OCI-LY7 (cell line): ENCODE data around the gene C4BPA. TPM values are rescaled to one million over a fixed set of nuclear protein-coding genes. Genes with fewer than 3 reads are reported as not detected.
A peak's percentile ranks its signal among the peaks of the same experiment; 100 is the strongest.

Experiments used
- BruUV-seq: library from RNA; stranded (reverse); fragments of 400-500 nt; replicated peaks from 2 replicates; lab custom pipeline; 2021; lab: Mats Ljungman, UMichigan
- CTCF ChIA-PET: fragments of 300-600 bp; sonication (Branson Sonifier 250); formaldehyde crosslinking; loops from one replicate; lab custom pipeline; 2022; ENCODE audit warnings: antibody characterized with exemption; ENCODE audit not compliant: unreplicated experiment; lab: Charles Lee
- POLR2A ChIA-PET: fragments of 300-600 bp; sonication (Branson Sonifier 250); formaldehyde crosslinking; loops from one replicate; lab custom pipeline; 2022; ENCODE audit warnings: antibody characterized with exemption; lab: Charles Lee
- DNase-seq: peaks from one replicate; pipeline ENCODE4 v3.0.0-alpha.2; 2015; ENCODE audit warnings: low spot score
- H2AFZ ChIP-seq: fragments of 200-600 bp; sonication (generic), shearing (Covaris generic); 2 replicates; pipeline ENCODE4 v1.6.1; 2014; ENCODE audit warnings: mild to moderate bottlenecking, antibody characterized with exemption, low read length, moderate library complexity
- H3K27ac ChIP-seq: fragments of 200-600 bp; sonication (generic); 2 replicates; pipeline ENCODE4 v1.5.1; 2014; ENCODE audit warnings: mixed run types, low read depth, mild to moderate bottlenecking, moderate library complexity, low read length, inconsistent platforms; ENCODE audit not compliant: poor library complexity, severe bottlenecking
- H3K36me3 ChIP-seq: fragments of 200-600 bp; sonication (generic); 2 replicates; pipeline ENCODE4 v1.6.1; 2014; ENCODE audit warnings: mild to moderate bottlenecking, antibody characterized with exemption, low read length, moderate library complexity, mixed read lengths; ENCODE audit not compliant: insufficient read depth
- H3K4me1 ChIP-seq: fragments of 200-600 bp; sonication (generic); 2 replicates; pipeline ENCODE4 v1.5.1; 2014; ENCODE audit warnings: mild to moderate bottlenecking, low read length; ENCODE audit not compliant: insufficient read depth, poor library complexity, severe bottlenecking
- H3K4me2 ChIP-seq: fragments of 200-600 bp; sonication (generic); 2 replicates; pipeline ENCODE4 v1.6.1; 2014; ENCODE audit warnings: mild to moderate bottlenecking, low read length
- H3K4me3 ChIP-seq: fragments of 200-600 bp; sonication (generic); 2 replicates; pipeline ENCODE4 v1.5.1; 2014; ENCODE audit warnings: mild to moderate bottlenecking, low read depth, low read length; ENCODE audit not compliant: poor library complexity, severe bottlenecking
- H3K79me2 ChIP-seq: fragments of 200-600 bp; sonication (generic); 2 replicates; pipeline ENCODE4 v1.6.1; 2016; ENCODE audit warnings: low read depth, mild to moderate bottlenecking, low read length, moderate library complexity, mixed read lengths; ENCODE audit not compliant: insufficient read depth
- H3K9me2 ChIP-seq: fragments of 200-600 bp; sonication (generic); 2 replicates; pipeline ENCODE4 v1.6.1; 2016; ENCODE audit warnings: mild to moderate bottlenecking, low read length, mixed read lengths; ENCODE audit not compliant: insufficient read depth
- H3K9me3 ChIP-seq: fragments of 200-600 bp; sonication (generic); 2 replicates; pipeline ENCODE4 v1.6.1; 2014; ENCODE audit warnings: mild to moderate bottlenecking, mixed run types, low read length, mixed read lengths
- H4K20me1 ChIP-seq: fragments of 200-600 bp; sonication (generic); 2 replicates; pipeline ENCODE4 v1.6.1; 2014; ENCODE audit warnings: mild to moderate bottlenecking, antibody characterized with exemption, low read length, moderate library complexity, mixed read lengths; ENCODE audit not compliant: insufficient read depth
- EZH2phosphoT487 ChIP-seq: fragments of 200-600 bp; sonication (generic); IDR thresholded peaks from 2 replicates; pipeline ENCODE4 v1.6.1; 2018; ENCODE audit warnings: low read depth, borderline replicate concordance, mild to moderate bottlenecking, mixed run types, antibody characterized with exemption, low read length, moderate library complexity, mixed read lengths
- intact Hi-C: fragments of 100-400 bp; cut with micrococcal nuclease; formaldehyde crosslinking; loops from one replicate; pipeline ENCODE4 v1.10.0; 2022; ENCODE audit not compliant: unreplicated experiment
- total RNA-seq, 2 experiments: library from RNA; depleted of rRNA in 1 of 2; stranded (reverse); fragments of >200 nt in 1 of 2; shearing (Covaris generic) in 1 of 2; gene quantifications; 2 replicates each; pipeline ENCODE4 v1.2.3, GENCODE V29; 2014 to 2022
- TF ChIP-seq, protein P1 (sequence below): fragments of 200-600 bp; sonication (generic); conservative IDR thresholded peaks from 2 replicates; pipeline ENCODE4 v1.5.1; 2014; ENCODE audit warnings: mild to moderate bottlenecking, antibody characterized with exemption, low read length, moderate library complexity, mixed read lengths

Gene C4BPA
- total RNA-seq, 2 experiments from 2014 or later = not detected

DNA sequence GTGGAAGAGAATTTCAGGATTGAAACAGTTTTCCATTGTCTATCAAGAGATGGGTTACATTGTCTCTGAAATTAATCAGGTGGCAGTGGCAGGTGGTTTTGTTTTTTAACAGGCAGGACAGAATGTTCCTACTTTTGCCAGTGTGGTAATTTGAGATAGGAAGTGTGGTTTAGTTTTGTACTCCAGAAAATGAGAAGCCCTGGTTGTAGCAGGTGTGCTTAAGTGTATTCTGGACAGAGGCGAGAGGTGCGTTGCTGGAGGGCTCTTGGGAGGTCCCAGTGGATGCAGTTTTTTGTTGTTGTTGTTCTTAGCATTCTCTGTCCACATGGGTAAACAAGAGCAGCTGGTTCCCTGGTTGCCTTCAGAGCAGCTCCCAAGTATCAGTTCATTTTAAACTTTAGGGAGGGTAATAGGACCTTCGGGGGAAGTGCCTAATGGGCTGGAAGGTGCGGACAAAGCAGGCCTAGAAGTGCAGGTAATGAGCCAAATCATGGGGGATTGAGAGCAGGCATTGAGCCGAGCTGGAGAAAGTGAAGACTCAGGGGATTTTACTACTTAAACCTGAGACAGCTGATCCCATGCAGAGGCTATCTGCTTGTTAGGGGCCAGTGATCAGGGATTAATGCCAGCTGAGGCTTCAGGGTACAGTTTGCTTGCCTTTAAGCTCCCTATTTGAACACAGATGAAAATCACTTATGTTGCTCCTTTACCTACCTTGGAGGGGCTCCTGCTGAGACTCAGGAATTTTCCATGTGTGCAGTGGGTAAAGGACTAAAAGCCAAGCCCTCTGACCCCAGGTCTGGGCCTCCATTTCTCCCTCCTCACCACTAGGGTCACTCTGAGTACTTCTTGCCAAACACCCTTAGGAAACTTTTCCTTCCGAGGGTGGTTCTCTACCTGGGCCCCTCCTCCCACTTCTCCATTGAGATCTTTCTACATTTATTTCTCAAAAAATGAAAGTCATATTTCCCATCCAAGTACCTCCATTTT, 44.9 kb upstream of the C4BPA start:
- Histone ChIP-seq H3K4me1 (peaks cover 55% of the 10 kb centered on the region), H3K4me3 (no peak overlapping the region), H3K27ac (peak overlapping the region; percentile 62), H3K4me2 (peak overlapping the region; percentile 14), H3K79me2 (no peaks in the 10 kb centered on the region), H4K20me1 (no peaks in the 10 kb centered on the region), H3K9me2 (no peaks in the 10 kb centered on the region), H3K36me3 (peaks cover 23% of the 10 kb centered on the region), H2AFZ (no peak overlapping the region), H3K9me3 (no peaks in the 10 kb centered on the region)
- CTCF ChIA-PET = no interaction called here
- BruUV-seq = no TSS peak
- TF ChIP-seq EZH2phosphoT487 = no peak
- TF ChIP-seq, protein P1, sequence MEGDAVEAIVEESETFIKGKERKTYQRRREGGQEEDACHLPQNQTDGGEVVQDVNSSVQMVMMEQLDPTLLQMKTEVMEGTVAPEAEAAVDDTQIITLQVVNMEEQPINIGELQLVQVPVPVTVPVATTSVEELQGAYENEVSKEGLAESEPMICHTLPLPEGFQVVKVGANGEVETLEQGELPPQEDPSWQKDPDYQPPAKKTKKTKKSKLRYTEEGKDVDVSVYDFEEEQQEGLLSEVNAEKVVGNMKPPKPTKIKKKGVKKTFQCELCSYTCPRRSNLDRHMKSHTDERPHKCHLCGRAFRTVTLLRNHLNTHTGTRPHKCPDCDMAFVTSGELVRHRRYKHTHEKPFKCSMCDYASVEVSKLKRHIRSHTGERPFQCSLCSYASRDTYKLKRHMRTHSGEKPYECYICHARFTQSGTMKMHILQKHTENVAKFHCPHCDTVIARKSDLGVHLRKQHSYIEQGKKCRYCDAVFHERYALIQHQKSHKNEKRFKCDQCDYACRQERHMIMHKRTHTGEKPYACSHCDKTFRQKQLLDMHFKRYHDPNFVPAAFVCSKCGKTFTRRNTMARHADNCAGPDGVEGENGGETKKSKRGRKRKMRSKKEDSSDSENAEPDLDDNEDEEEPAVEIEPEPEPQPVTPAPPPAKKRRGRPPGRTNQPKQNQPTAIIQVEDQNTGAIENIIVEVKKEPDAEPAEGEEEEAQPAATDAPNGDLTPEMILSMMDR = peak; percentile 52
- peak; percentile 36 for DNase-seq
- POLR2A ChIA-PET = interaction anchor here (0.5 to 1.2 kb wide), 3 partner anchors 21 to 407 kb away, joined by 3 read pairs; no protein-coding TSS in a partner anchor
- intact Hi-C loops = no loop called here

DNA sequence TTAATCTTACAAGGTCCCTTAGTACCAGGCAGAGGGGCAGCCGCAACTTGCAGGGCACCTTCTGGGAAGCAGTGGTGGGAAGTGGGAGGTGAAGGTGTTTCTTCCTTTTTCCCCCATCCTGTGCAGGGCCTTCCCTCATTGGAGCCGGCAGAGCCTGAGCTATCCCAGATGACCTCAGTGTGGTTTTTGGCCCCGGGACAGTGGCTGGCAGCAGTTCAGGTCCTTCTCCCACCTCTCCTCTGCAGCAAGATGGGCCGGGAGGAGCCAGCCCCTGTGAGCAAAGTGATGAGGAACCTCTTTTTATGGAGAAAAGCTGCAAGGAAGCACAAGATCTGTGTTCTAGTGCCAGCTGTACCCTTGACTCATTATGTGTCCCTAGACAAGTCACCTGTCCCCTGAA, 44.2 kb upstream of the C4BPA start:
- Histone ChIP-seq H3K4me2 (no peak overlapping the region), H3K4me3 (no peak overlapping the region), H3K79me2 (no peaks in the 10 kb centered on the region), H3K9me3 (no peaks in the 10 kb centered on the region), H4K20me1 (no peaks in the 10 kb centered on the region), H3K4me1 (peaks cover 48% of the 10 kb centered on the region), H3K27ac (no peak overlapping the region), H3K9me2 (no peaks in the 10 kb centered on the region), H3K36me3 (peaks cover 30% of the 10 kb centered on the region), H2AFZ (no peak overlapping the region)
- no TSS peak for BruUV-seq
- ChIA-PET POLR2A (interaction anchor here (0.7 to 0.9 kb wide), 2 partner anchors 321 to 352 kb away, joined by 3 read pairs; no protein-coding TSS in a partner anchor), CTCF (interaction anchor here (0.8 kb wide), 1 partner anchor 7 kb away, joined by 3 read pairs; no protein-coding TSS in a partner anchor)
- no peak for DNase-seq
- TF ChIP-seq, protein P1 = no peak; the same call in 1 of the 2 replicates
- TF ChIP-seq EZH2phosphoT487 = no peak
- intact Hi-C loops = no loop called here
